Hepatocyte (in vitro differentiated cells): Measurements from ENCODE around the gene IZUMO3. TPM values are rescaled to one million over a fixed set of nuclear protein-coding genes. Genes with fewer than 3 reads are reported as not detected.

Experiments used
- DNase-seq: peaks from one replicate; pipeline ENCODE4 v3.0.0-alpha.2; 2016; ENCODE audit warnings: low spot score
- H2AFZ ChIP-seq: fragments of 200-600 bp; sonication (generic); 2 replicates; pipeline ENCODE4 v1.6.0; 2016; ENCODE audit warnings: antibody characterized with exemption, mild to moderate bottlenecking
- H3K27ac ChIP-seq: fragments of 200-600 bp; sonication (generic); 2 replicates; pipeline ENCODE4 v1.5.1; 2016; ENCODE audit warnings: mild to moderate bottlenecking
- H3K27me3 ChIP-seq: fragments of 200-600 bp; sonication (generic); 2 replicates; pipeline ENCODE4 v1.6.1; 2016
- H3K36me3 ChIP-seq: fragments of 200-600 bp; sonication (generic); replicated peaks from 2 replicates; pipeline ENCODE4 v1.5.1; 2016; ENCODE audit warnings: low read depth; ENCODE audit not compliant: insufficient read depth
- H3K4me1 ChIP-seq: fragments of 200-600 bp; sonication (generic); 2 replicates; pipeline ENCODE4 v1.5.1; 2016; ENCODE audit warnings: mild to moderate bottlenecking, moderate library complexity; ENCODE audit not compliant: insufficient read depth
- H3K4me2 ChIP-seq: fragments of 200-600 bp; sonication (generic); 2 replicates; pipeline ENCODE4 v1.6.0; 2016
- H3K4me3 ChIP-seq: fragments of 200-600 bp; sonication (generic); 2 replicates; pipeline ENCODE4 v1.5.1; 2016; ENCODE audit warnings: mild to moderate bottlenecking
- H3K79me2 ChIP-seq: fragments of 200-600 bp; sonication (generic); 2 replicates; pipeline ENCODE4 v1.6.0; 2017; ENCODE audit warnings: mild to moderate bottlenecking
- H3K9me2 ChIP-seq: fragments of 200-600 bp; sonication (generic); replicated peaks from 2 replicates; pipeline ENCODE4 v1.6.0; 2017; ENCODE audit warnings: mild to moderate bottlenecking; ENCODE audit not compliant: insufficient read depth
- H3K9me3 ChIP-seq: fragments of 200-600 bp; sonication (generic); 2 replicates; pipeline ENCODE4 v1.5.1; 2016; ENCODE audit warnings: low read depth, mild to moderate bottlenecking
- H4K20me1 ChIP-seq: fragments of 200-600 bp; sonication (generic); 2 replicates; pipeline ENCODE4 v1.6.0; 2016; ENCODE audit warnings: mild to moderate bottlenecking; ENCODE audit not compliant: insufficient read depth, poor library complexity, severe bottlenecking
- EZH2 ChIP-seq: fragments of 200-600 bp; sonication (generic); IDR thresholded peaks from 2 replicates; pipeline ENCODE4 v1.6.1; 2016; ENCODE audit warnings: antibody characterized with exemption, mild to moderate bottlenecking, borderline replicate concordance
- EZH2phosphoT487 ChIP-seq: fragments of 200-600 bp; sonication (generic); IDR thresholded peaks from one replicate; pipeline ENCODE4 v1.6.1; 2018; ENCODE audit warnings: antibody characterized with exemption, mild to moderate bottlenecking, low read depth, moderate library complexity; ENCODE audit not compliant: unreplicated experiment, severe bottlenecking
- WGBS: methylation state at CpG from one replicate; pipeline ENCODE4 v1.1.6; 2016; ENCODE audit warnings: low lambda C conversion rate; ENCODE audit errors: missing lambda C conversion rate; 5-methylcytosine and 5-hydroxymethylcytosine counted together
- polyA plus RNA-seq: library from polyadenylated mRNA; unstranded; fragments of >200 nt; fragmentation: Nextera tagmentation; extraction: Ambion mirVana; gene quantifications from 2 replicates; pipeline ENCODE4 v1.2.1, GENCODE V29; 2016
- total RNA-seq: library from RNA; depleted of rRNA; stranded (reverse); fragments of >200 nt; gene quantifications from 2 replicates; pipeline ENCODE4 v1.2.3, GENCODE V29; 2014
- TF ChIP-seq, protein P1 (sequence below): fragments of 200-600 bp; sonication (generic); IDR thresholded peaks from 2 replicates; pipeline ENCODE4 v1.5.1; 2016; ENCODE audit warnings: antibody characterized with exemption, mild to moderate bottlenecking; ENCODE audit not compliant: poor library complexity

Gene IZUMO3
- total and polyA plus RNA-seq, 2 experiments from 2014 or later, result not detected

DNA sequence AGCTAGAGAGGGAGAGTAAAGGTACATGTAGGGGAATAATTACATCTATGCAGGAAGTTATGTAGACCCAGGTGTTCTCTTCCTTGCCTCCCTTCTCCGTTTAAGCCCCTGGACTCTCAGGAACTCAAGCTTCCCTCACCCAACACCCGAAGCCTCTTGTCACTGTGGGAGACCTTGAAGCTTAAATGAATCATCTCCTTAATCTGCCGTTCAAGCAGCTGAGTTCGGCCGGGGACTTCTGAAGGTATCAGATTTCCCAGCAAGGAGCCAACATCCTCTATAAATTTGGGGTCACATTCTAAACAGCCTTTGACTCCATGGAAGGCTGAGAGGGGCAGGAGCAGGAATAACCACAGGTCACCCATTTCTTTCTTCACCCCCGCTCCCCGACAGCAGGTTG, 412 bp downstream of the IZUMO3 start:
- 47% methylated on average over 7 of the region's 7 CpGs for WGBS
- H3K9me2 ChIP-seq, result no peaks in the 10 kb centered on the region
- DNase-seq, result no peak
- no peaks in the 10 kb centered on the region for H4K20me1 ChIP-seq
- TF ChIP-seq, protein P1, sequence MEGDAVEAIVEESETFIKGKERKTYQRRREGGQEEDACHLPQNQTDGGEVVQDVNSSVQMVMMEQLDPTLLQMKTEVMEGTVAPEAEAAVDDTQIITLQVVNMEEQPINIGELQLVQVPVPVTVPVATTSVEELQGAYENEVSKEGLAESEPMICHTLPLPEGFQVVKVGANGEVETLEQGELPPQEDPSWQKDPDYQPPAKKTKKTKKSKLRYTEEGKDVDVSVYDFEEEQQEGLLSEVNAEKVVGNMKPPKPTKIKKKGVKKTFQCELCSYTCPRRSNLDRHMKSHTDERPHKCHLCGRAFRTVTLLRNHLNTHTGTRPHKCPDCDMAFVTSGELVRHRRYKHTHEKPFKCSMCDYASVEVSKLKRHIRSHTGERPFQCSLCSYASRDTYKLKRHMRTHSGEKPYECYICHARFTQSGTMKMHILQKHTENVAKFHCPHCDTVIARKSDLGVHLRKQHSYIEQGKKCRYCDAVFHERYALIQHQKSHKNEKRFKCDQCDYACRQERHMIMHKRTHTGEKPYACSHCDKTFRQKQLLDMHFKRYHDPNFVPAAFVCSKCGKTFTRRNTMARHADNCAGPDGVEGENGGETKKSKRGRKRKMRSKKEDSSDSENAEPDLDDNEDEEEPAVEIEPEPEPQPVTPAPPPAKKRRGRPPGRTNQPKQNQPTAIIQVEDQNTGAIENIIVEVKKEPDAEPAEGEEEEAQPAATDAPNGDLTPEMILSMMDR, result no peak
- TF ChIP-seq EZH2phosphoT487 (no peak), EZH2 (no peak)
- no peaks in the 10 kb centered on the region for H3K4me1 ChIP-seq
- H3K36me3 ChIP-seq, result no peaks in the 10 kb centered on the region
- H3K27ac ChIP-seq, result no peak overlapping the region
- no peaks in the 10 kb centered on the region for H3K79me2 ChIP-seq
- no peak overlapping the region for H2AFZ ChIP-seq
- H3K4me3 ChIP-seq, result no peak overlapping the region
- H3K9me3 ChIP-seq, result no peaks in the 10 kb centered on the region
- no peak overlapping the region for H3K4me2 ChIP-seq
- no peaks in the 10 kb centered on the region for H3K27me3 ChIP-seq

DNA sequence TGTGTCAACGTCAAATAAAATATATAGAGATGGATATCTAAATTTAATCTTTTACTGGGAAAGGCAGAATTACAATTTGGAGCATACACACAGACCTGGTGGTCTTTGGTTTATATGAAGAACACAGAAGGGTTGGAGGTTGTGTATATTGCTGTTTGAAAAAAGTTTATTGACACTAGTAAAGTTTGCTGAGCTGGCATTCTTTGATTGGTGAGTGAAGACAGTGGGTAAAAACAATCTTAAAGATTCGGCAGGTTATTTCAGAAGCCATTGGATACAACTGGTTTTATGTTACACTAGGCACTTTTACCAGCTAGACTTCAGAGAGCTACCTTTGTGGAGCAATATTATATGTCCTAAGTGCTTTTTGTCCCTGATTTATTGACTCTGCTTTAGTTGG, 27.2 kb downstream of the IZUMO3 start:
- no peaks in the 10 kb centered on the region for H3K27me3 ChIP-seq
- 59% methylated on average over 2 of the region's 2 CpGs for WGBS
- no peak overlapping the region for H3K27ac ChIP-seq
- no peak overlapping the region for H3K4me3 ChIP-seq
- H3K9me3 ChIP-seq, result no peaks in the 10 kb centered on the region
- no peaks in the 10 kb centered on the region for H4K20me1 ChIP-seq
- no peaks in the 10 kb centered on the region for H3K4me1 ChIP-seq
- TF ChIP-seq EZH2phosphoT487, result no peak
- no peak for TF ChIP-seq EZH2
- TF ChIP-seq, protein P1, result no peak
- no peak overlapping the region for H2AFZ ChIP-seq
- H3K9me2 ChIP-seq, result no peaks in the 10 kb centered on the region
- H3K4me2 ChIP-seq, result no peak overlapping the region
- DNase-seq, result no peak
- no peaks in the 10 kb centered on the region for H3K36me3 ChIP-seq
- no peaks in the 10 kb centered on the region for H3K79me2 ChIP-seq

DNA sequence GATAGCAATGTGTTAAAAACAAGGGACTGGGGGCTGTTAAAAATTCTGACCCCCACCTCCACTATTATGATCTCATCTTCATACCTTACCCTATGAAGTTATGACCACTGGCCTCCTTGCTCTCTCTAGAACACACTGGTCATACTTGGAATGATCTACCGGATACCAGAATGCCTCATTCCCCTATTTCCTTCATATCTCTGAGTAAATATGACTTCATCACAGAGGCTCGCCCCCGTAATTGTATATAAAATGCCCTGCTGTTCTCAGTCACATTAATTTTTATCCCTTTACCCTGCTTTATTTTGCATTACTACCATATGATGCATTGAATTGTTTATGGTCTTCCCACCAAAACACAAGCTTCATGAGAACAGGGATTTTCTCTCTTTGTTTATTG, 29.2 kb downstream of the IZUMO3 start:
- DNase-seq, result no peak
- Histone ChIP-seq H3K27ac (no peak overlapping the region), H3K4me2 (no peak overlapping the region), H3K27me3 (no peaks in the 10 kb centered on the region), H3K9me2 (no peaks in the 10 kb centered on the region), H3K4me3 (no peak overlapping the region), H2AFZ (no peak overlapping the region), H4K20me1 (no peaks in the 10 kb centered on the region), H3K4me1 (no peaks in the 10 kb centered on the region), H3K9me3 (no peaks in the 10 kb centered on the region), H3K79me2 (no peaks in the 10 kb centered on the region), H3K36me3 (no peaks in the 10 kb centered on the region)
- TF ChIP-seq EZH2, result no peak
- no peak for TF ChIP-seq EZH2phosphoT487
- TF ChIP-seq, protein P1, result no peak
- WGBS, result 87% methylated on average over 3 of the region's 3 CpGs

DNA sequence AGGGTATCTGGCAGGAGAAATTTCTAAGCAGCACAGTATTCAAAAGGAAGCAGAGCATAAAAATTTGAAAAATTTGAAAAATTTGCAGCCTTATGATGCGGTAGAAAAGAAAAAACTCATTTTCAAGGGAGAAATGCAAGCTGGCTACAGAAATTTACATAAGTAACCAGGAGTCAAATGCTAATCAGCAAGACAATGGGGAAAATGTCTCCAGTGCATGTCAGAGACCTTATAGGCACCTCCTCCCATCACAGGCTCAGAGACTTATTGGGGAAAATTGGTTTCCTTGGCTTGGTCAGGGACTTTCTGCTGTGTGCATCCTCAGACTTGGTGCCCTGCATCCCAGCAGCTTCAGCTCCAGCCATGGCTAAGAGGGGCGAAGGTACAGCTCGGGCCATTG, 35.8 kb downstream of the IZUMO3 start:
- TF ChIP-seq EZH2phosphoT487 (no peak), EZH2 (no peak)
- TF ChIP-seq, protein P1, result no peak
- no peaks in the 10 kb centered on the region for H3K4me1 ChIP-seq
- no peaks in the 10 kb centered on the region for H3K27me3 ChIP-seq
- H3K4me3 ChIP-seq, result no peak overlapping the region
- DNase-seq, result no peak
- no peaks in the 10 kb centered on the region for H3K9me2 ChIP-seq
- no peaks in the 10 kb centered on the region for H4K20me1 ChIP-seq
- no peak overlapping the region for H3K27ac ChIP-seq
- H3K9me3 ChIP-seq, result no peaks in the 10 kb centered on the region
- no peaks in the 10 kb centered on the region for H3K36me3 ChIP-seq
- 95% methylated on average over 3 of the region's 3 CpGs for WGBS
- no peak overlapping the region for H2AFZ ChIP-seq
- H3K4me2 ChIP-seq, result no peak overlapping the region
- no peaks in the 10 kb centered on the region for H3K79me2 ChIP-seq
